HG03432 (cell line): ENCODE results near the gene HTR1E.
"Not testable (repeated sequence)": the region's sequence is repeated elsewhere in the genome, so short reads cannot be mapped to it uniquely, and the experiment has no call there.

Experiments used
- ATAC-seq: cut with Tn5 transposase; IDR thresholded peaks from one replicate; pipeline ENCODE4 v1.9.1; 2021; ENCODE audit warnings: mild to moderate bottlenecking, moderate library complexity; ENCODE audit not compliant: unreplicated experiment

The HTR1E gene, protein sequence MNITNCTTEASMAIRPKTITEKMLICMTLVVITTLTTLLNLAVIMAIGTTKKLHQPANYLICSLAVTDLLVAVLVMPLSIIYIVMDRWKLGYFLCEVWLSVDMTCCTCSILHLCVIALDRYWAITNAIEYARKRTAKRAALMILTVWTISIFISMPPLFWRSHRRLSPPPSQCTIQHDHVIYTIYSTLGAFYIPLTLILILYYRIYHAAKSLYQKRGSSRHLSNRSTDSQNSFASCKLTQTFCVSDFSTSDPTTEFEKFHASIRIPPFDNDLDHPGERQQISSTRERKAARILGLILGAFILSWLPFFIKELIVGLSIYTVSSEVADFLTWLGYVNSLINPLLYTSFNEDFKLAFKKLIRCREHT

DNA sequence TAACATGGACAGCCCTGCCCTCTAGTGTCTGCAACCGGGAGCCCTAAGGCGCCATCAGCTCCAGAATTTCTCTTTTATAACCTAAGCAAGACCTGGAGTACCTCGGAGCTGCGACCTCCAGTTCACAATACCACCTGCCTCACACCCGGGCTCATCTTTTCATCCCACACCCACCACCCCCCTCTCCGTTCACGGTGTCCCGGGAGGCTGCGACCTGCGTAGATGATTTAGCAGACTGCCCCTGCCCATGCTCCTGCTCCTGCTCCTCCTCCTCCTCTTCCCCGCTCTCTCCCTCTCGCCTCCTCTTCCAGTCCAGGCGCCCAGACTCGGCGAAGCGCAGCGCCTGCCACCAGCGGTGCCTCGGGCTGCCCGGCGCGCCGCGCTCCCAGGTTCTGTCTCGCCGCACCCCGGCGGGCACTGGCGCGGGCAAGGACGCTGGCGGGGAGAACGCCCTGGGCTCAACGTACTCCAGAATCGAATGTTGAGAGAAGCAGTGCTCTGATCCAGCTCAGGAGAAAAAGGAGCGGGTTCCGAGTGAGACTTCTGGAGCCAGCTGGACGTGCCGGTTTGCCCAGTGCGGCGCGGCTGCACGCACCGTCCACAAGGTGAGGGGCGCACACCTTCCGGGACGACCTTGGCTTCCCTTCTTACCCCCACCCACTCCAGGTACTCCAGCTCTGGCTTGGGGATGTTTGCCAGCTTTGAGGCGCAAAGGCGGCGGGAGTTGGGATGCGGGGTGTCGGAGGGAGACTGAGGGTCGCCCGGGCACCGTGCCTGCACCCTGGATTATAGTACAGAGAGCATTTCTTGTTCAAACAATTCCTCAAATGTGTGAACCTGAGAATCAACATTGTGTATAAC is at the start of gene HTR1E:
Gene HTR1E, plus strand, starts transcription at position 310 of the 861 bp plus-strand sequence. CDS start 77,807 bp downstream, outside the sequence.
- ATAC-seq: peak; percentile 62

DNA sequence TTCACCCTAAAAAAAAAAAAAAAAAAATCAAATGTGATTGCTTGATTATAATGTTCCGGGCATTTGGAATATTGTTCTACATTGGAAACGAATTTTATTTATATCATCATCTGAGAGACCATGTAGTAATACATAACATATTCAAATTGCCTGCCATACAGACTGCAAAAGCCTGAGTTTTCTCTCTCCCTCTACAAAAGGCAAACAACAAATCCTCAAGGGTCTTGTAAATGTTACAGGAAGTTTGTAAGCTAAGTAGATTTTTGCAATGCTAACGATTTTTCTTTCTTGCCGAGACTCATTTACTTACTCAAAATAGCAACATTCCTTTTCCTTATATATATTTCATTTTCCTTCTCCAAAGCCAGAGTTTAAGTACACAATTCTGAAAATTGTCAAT is 49.0 kb upstream of the HTR1E start:
- ATAC-seq: no peak

DNA sequence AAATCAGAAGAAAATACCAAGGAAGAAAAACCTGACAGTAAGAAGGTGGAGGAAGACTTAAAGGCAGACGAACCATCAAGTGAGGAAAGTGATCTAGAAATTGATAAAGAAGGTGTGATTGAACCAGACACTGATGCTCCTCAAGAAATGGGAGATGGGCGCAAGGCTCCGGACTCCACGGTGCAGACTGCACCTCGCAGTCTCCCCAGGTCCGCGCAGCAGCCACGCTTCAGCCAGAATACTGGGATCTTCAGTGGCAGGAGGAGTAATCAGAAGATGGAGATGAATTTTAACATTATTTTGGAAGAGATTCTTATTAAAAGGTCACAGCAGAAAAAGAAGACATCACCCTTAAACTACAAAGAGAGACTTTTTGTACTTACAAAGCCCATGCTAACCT is 40.1 kb upstream of the HTR1E start:
- ATAC-seq: not testable (repeated sequence)

DNA sequence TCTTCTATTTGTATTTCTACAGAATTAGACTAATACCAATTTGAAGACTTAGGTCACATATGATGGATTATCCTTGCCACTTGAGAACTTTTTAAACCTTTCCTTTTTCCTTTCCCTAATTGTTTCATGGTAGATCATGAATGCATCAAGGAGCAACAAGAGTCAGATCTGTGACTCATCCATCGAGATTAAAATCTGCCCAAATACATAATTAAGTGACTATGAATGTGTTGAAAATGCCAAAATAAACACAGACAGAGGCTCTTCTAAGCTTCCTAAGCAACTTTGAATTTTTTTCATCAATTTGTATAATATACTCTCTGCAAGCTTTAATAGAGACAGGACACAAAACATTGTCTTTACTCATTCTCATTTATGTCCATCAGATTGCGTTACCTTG is 23.5 kb upstream of the HTR1E start:
- ATAC-seq: no peak

DNA sequence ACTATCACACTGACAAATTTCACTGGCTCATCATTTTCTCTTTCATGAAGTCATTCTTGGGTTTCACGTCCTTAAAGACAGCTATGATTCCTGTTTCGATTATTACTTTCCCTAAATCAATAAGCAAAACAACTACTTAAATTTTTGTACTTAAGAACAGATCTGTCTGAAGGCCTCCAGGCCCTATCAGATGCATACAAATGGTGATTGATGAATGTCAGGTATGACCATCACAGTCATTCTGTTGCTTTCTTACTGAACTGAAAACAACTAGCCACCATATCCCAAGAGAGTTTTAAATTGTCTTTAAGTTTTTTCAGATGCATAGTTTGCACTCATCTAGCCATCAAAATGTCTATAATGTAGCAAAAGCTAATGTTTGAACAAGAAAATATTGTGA is 20.9 kb upstream of the HTR1E start:
- no peak for ATAC-seq

DNA sequence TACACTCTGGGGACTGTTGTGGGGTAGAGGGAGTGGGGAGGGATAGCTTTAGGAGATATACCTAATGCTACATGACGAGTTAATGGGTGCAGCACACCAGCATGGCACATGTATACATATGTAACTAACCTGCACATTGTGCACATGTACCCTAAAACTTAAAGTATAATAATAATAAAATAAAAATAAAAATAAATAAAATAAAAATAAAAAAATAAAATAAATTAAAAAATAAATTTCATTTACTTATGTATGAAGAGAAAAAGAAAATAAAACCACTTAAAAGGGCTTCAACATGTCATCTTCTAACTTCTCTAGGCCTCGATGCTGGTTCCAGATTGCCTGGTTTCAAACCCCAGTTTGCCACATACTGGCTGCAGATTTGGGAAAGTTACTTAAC is 10.2 kb upstream of the HTR1E start:
- not testable (repeated sequence) for ATAC-seq

DNA sequence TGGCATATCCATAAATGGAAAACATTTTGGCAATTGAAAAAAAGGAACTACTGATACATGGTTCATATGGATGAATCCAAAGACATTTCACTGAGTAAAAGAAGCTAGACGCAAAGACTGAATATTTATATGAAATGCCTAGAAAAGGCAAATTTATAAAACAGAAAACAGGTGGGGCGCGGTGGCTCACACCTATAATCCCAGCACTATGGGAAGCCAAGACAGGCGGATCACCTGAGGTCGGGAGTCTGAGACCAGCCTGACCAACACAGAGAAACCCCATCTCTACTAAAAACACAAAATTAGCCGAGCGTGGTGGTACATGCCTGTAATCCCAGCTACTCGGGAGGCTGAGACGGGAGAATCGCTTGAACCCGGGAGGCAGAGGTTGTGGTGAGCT is 9.5 kb upstream of the HTR1E start:
- ATAC-seq: not testable (repeated sequence)

DNA sequence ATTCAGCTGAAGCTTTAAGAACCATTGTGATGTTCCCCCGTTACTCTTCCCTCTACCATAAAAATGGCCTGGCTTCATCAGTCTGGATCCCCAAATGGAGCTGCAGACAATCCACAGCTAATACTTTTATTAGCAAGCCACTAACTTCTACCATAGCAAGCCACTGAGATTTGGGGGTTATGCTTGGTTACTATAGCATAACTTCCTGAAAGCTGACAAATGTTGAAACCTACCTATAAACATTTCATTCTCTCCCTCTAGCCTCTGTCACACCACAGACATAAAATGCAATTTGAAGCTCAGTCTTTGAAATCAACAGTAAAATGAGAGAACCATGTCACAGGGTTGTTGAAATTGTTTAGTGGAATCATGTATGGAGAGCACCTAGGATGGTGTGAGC is 3.0 kb upstream of the HTR1E start:
- ATAC-seq: no peak

DNA sequence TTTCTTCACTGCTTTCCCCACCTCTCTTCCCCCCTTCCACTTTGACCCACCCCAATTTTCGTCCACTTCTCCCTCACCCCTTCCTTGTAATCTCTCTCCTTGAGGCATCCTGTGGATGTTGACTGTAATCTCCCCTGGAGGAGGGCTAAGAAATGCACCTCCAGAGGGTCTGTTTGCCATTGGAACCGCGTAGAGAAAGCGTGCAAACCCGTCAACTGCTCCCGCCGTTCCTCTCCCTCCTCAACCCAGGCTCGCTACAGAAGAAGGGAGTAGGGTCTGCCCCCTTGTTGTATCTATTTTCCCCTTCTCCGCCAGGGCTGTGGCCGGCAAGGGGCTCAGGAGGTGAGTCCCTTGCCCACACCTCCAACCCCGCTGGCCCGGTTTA is 502 bp upstream of the HTR1E start:
- peak; percentile 16 for ATAC-seq

DNA sequence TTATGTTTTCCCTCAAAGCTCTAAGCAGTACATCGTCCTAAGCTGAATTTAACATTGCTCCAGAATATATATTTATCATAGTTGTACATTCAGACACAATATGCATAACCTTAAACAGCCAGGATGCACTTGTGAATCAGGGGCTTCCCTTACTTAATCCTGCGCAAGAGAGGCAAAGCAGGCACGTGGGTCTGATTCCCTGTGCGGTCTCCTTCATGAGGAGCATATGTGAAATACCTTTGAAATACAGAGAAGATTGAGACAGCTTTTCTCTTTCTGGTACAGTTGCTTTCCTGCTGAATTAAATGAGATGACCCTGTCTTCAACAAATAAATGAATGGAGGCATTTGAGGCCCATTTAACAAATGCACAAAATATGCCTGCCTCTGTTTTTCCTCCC is 1.5 kb downstream of the HTR1E start:
- no peak for ATAC-seq

DNA sequence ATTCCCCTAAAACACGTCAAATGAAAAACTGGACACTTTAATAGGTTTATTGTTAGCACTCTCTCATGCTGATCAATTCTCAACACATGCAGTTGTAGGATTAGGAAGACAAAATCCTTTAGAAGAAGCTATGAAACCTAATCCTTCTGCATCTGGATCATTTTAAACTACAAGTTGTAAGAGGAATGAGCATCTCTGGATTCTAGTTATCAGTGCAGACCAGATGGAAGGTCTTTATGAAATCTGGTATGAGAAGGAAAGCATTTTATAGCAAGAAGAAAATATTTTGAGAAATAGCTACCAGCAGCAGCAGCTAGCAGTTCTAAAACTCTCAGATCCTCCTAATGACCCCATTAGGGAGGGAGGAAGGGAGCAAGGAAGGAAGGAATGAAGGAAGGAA is 4.1 kb downstream of the HTR1E start:
- ATAC-seq: no peak

DNA sequence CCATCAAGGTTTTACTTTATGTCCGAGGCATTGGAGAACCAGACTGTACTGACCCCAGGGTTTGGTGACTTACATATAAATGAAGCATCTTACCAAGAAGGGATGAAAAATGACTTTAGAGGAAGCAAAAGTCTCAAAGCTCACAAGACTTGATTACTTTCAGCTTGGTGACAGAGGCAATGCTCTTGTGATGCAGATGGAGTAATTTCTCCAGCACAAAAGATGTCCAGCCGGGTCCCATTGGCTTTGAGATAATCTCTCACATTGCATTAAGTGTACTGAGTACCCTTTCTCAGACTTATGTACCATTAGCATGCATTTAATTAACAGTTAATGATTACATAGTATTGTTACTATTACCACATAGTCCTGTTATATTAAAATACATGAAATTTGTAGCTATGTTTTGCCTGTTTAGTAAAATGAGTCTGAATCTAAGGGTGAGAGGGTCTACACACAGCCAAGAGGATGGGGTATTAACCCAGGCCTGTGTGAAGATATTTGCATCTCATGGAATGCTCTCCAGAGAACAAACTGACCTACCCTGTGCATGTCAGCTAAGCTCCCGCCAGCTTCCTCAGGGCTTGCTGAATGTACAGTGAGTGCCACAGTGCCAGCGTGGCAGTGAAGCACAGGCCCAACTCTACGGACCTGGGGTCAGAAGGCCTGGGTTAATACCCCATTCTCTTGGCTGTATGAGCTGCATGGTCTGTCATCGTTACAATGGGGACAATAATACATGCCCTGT is 5.6 kb downstream of the HTR1E start:
- no peak for ATAC-seq

DNA sequence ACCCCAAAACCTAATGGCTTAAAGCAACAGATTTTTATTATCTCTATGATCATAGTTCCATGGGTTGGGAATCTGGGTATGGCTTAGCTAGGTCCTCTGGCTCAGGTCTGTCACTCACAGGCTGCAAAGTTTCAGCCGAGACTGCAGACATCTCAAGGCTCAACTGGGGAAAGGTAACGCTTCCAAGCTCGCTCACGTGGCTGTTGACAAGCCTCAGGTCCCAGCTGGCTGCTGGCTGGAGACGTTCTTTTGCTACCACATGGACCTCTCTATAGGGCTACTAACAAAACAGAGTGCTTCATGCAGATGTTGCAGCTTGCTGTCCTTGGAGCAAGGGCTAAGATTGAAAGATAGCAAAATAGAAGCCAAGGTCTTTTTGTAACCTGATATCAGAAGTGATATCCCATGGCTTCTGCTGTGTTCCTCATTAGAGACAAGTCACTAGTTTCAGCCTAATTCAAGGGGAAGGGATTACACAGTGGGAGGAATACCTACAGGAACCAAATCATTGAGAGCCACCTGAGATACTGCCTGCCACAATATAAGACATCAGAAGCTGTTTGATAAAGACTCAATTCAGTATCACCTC is 6.6 kb downstream of the HTR1E start:
- ATAC-seq: no peak

DNA sequence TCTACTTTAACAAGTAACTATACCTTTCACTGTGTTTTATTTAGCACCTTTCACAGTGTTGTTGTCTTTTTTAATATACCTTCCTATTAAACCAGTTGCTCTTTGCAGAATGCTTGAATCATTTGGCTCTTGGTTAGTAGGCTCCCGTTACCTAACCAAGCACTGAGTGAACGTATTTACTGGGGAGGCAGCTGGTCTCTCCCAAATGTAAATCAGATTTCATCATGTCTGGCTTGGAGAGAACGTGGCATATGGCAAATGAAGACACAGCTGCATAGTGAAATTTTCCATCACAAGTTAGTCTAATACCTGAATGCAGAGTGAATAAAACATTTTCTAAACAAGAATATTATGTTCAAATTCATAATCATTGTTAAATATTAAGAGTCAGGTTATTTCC is 12.4 kb downstream of the HTR1E start:
- ATAC-seq: no peak

DNA sequence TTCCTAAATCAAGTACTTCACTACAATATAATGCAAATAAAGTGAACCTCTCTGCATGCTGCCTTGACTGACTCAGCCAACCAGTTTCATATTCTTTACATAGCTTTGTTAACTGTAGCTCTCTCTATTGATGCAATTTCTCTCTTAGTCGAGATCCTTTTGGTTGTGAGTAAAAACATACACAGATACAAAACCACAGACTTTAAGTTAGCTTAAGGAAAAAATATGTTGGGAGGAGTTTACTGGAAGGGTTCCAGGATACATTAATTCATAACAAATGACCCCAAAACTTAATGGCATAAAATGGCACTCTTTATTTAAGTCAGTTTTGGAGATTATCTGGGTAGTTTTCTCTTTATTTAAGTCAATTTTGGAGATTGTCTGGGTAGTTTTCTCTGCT is 15.7 kb downstream of the HTR1E start:
- no peak for ATAC-seq

DNA sequence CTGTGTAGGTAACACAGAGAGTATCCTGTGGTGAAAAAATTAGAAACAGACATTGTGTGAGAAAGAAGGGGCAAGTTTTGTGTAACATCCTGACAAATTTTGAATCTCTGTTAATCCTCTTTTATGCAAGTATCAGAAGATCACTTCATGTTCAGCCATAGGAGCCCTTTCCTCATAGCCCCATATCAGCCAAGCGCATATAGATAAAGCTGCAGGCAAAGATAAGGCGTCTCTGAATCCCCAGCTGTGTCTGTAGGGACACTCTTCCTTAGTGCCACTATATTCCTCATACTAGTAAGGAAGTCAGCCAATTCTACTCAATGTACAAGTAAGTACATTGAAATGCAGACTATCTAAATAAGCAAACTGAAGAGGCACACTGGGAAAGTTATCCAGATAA is 22.3 kb downstream of the HTR1E start:
- ATAC-seq: no peak

DNA sequence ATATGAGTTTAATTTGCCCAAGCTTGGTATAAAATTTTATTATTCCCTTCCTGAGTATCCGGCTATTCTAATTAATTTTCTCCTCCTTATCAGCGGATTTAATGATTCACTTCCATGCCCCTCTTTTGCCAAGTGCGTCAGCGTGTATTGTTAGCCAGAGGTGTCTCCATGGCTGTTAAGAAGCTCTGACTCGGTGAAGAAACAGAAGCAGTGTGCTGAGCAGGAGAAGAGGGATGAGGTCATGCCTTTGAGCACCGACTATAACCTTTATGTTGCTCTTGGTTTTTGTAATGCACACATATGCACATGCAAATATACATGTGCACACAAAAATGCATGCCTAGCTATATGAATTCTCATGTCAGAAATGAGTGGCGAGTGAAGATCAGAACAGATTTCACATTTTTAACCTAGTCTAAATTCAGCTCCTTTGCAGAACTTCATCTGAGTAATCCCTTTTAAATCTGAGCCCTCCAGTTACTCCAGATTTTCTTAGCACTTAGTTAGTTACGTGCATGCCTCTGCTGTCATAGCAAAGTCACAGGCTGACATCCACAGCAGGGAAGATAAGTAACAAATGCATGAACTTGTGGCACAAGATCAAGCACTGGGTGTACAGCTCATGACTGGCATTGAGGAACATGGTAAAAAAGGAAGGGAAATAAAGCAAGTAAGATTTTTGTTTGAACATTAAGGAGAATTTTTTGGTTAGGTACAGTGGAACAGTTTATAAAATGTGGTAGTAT is 24.3 kb downstream of the HTR1E start:
- no peak for ATAC-seq

DNA sequence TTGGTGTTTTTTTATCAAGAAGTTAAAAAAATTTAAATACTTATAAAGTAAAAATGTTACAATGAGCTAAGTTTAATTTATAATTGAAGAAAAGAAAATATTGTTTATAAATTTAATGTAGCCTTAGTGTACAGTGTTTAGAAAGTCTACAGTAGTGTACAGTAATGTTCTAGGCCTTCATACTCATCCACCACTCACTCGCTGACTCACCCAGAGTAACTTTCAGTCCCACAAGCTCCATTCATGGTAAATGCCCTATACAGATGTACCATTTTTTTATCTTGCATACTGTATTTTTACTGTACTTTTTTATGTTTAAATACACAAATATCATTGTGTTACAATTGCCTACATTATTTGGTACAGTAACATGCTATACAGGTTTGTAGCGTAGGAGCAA is 26.0 kb downstream of the HTR1E start:
- ATAC-seq: no peak

DNA sequence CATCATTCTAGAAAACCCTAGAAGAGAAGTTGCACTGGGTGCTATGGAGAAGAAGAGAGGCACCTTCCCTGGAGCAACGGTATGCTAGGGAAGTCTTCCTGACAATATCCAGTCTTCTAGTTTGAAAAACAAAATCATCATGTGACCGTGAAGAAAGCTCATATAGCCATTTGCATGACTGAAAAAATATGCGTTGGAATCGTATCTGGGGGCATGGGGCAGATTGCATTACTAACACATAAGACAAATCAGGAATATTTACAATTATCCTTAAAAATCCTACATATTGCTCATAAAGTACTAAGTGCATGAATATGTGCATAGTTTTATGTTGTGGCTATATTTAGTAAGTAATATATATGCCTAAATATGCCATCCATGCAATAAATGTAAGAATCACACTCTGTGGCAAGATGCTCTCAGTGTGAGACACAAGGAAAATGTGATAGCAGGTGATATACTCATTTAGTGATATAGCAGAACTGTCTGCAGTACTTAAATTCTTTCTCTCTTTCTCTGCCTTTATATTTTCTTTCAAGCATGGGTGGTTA is 26.8 kb downstream of the HTR1E start:
- no peak for ATAC-seq

DNA sequence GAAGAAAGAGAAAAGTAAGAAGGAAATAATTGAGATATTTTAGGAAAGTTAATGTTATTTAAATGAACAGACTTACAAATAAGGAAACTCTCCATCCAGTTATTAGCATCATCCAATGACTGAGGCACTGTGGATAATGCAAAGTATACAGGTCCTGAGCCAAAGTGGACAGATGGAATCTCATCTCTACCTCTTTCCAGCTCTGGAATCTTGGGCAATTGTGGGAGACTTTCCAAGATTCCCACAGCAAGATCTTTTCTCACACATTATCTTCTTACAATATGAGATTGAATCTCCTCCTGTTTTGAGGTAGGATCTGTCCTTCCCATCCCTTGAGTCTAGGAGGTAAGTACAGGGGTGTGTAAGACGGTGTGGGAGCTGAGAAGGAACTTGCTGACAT is 28.9 kb downstream of the HTR1E start:
- ATAC-seq: no peak
